Left cardiac atrium (tissue), 4 donors: Measurements from ENCODE around the gene MAMDC4. TPM values are rescaled to one million over a fixed set of nuclear protein-coding genes. Genes with fewer than 3 reads are reported as not detected.

ENCODE experiments used
- ATAC-seq, 2 donors: fragments of 200-7000 bp; cut with Tn5 transposase; one replicate each; pipeline ENCODE4 v1.9.1; 2020; ENCODE audit warnings: mild to moderate bottlenecking in 2 of 2, moderate library complexity in 2 of 2
- DNase-seq: peaks from one replicate; pipeline ENCODE4 v3.0.0-alpha.2; 2020
- intact Hi-C, 2 donors: fragments of 100-400 bp; cut with DNase I; formaldehyde crosslinking; loops; one replicate each; pipeline versions ENCODE4 v1.14.1 to v1.15.1; 2022 to 2023
- microRNA-seq, 2 donors: library from miRNA; unstranded; fragments of <30 nt; microRNA quantifications; one replicate each; pipeline ENCODE4 v1.2.0, GENCODE V29; 2020
- total RNA-seq, 2 donors: library from RNA; stranded (reverse); fragmentation: NEBNext Ultra II Directional; extraction: Animal tissue kit (Norgen Biotek cat#: 25700); gene quantifications; one replicate each; pipeline ENCODE4 v1.2.1, GENCODE V29; 2021
- donor health status: DM: no; HTN: yes; CAD: no.
- donor health status: DM: no; HTN: yes; CAD: no; lungs with severe emphysema.
- donor health status: DM: yes; HTN: yes; CAD: no.
- donor health status: Dilated cardiomyopathy.

MAMDC4 gene
- total RNA-seq, 2 donors from 2014 or later = 3.7 to 8.4 TPM

GRCh38 chr9:136900556-136900955, 48.4 kb downstream of the MAMDC4 start:
- intact Hi-C loops = no loop called here
- DNase-seq (no peak), ATAC-seq (no peak)

- intact Hi-C loops = no loop called here
- DNase-seq = no peak
- peak in 1 of 2 donors; percentile 8 for ATAC-seq
These were observed 48.9 kb downstream of the MAMDC4 start for GRCh38 chr9:136900988-136901515.

DNA sequence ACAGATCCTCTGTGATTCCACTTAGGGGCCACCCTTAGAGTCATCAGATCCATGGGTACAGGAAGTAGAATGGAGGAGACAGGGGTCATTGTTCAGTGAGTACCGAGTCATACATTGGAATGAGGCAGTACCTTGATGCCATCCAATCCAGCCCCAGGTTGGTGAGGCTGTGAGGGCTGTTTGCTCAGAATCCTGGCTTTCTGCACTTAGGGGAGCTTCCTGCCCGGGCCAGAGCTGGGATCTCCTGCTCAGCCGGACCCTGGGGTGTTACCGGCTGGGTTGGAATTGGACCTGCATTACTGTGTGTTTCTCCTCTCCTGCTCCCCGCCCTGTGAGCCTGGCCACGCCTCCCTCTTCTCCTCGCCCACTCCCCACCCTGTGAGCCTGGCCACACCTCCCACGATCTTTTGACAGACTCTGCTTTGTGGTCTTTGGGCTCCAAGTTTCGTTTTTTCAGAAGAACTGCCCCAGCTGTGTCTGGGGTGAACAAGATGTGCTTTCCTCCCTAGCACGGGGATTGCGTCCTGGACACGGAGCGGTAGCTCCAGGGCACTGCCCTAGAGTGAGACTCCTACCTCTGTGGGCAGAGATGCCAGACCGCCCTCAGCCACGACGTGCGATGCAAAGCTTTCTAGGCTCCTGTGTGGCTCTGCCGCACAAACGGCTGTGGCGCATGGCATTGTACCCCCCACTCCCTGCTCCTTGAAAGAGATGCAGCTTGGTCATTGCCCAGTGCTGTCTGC, 49.5 kb downstream of the MAMDC4 start:
- intact Hi-C loops = no loop called here
- no peak for DNase-seq

GRCh38 chr9:136902259-136902821, 50.2 kb downstream of the MAMDC4 start:
- DNase-seq (peak; percentile 72), ATAC-seq (peak; percentile 86 to 92)
- intact Hi-C loops = no loop called here

More for the DNA sequence above, 49.5 kb downstream of the MAMDC4 start:
- peak; percentile 62 to 63 for ATAC-seq

- intact Hi-C loops = no loop called here
- ATAC-seq = peak in 1 of 2 donors; percentile 55
- peak; percentile 58 for DNase-seq
These were observed 51.0 kb downstream of the MAMDC4 start for GRCh38 chr9:136903041-136903554.

GRCh38 chr9:136906266-136906665, 54.1 kb downstream of the MAMDC4 start:
- no peak for ATAC-seq
- DNase-seq = no peak
- intact Hi-C loops = no loop called here

DNA sequence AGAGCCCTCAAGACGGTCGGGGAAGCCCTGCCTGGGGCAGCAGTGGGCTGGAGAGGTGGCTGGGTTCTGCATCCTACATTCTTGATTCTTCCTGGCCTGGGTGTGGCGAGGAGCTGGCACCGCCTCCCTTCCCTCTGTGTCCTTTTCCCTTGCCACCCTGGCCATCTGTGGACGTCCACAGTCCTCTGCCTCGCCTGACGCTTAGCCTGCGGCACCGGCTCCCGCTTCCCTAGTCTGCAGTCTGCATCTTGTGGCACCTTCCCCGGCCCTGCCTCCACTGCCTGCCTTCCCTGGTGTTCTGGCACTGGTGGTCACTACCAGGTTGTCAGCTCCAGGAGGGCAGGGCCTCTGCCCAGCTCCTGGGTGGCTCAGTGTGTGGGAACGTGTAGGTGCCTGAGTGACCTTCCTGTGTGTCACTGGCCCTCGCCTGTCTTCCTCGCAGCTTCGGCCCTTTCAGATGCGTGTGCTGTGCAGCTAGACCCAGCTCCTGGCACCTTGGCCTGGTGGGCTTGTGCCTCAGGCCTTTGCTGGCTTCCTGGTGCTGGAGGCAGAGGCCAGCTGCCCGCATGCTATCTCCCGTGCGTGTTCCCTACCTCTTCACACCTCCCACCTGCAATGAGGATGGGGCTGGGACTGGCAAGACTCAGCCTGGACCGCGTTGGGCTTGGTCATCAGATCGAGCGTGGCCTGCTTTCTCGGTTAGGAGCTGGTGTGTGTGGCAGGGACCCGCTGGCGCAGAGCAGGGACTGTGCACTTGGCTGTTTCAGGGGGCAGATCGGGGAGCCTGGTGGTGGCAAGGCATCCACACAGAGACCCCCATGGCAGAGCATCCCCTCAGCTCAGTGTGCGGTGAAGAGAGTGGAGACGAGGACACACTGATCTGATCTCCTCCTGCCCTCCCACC, 55.1 kb downstream of the MAMDC4 start:
- DNase-seq (no peak), ATAC-seq (no peak)
- intact Hi-C loops = no loop called here

Small RNAs within 50 kb of the gene (microRNA-seq; reads per million reads assigned to microRNA genes)
- gene MIR4292 (0 reads per million in 2 donors), gene MIR4479 (0 reads per million in 2 donors)

Other genes with a start within 250 kb of the MAMDC4 start
- gene EGFL7, start 189.4 kb upstream of the MAMDC4 start, total RNA-seq = 100 to 1,000 TPM in 1 of 2 donors, 10 to 100 TPM in 1; 86.6 to 138 TPM
- gene AGPAT2, start 164.9 kb upstream of the MAMDC4 start, total RNA-seq = 100 to 1,000 TPM; 154 TPM
- gene DIPK1B, start 139.8 kb upstream of the MAMDC4 start, total RNA-seq = 10 to 100 TPM; 23.2 to 35.2 TPM
- 10 to 100 TPM in 1 of 2 donors, 1 to 10 TPM in 1; 9.3 to 20.1 TPM for gene LCN10, start 109.4 kb upstream of the MAMDC4 start, total RNA-seq
- gene LCN6, start 103.8 kb upstream of the MAMDC4 start, total RNA-seq = 10 to 100 TPM; 18.2 to 51.8 TPM
- not detected for gene LCN8, start 94.1 kb upstream of the MAMDC4 start, total RNA-seq
- 1 to 10 TPM in 1 of 2 donors, under 1 TPM in 1; 0.41 to 1.1 TPM for gene LCN15, start 87.8 kb upstream of the MAMDC4 start, total RNA-seq
- gene TMEM141, start 61.0 kb upstream of the MAMDC4 start, total RNA-seq = 10 to 100 TPM; 81.1 to 85.7 TPM
- gene CCDC183, start 56.0 kb upstream of the MAMDC4 start, total RNA-seq = 1 to 10 TPM; 1.1 to 1.6 TPM
- 10 to 100 TPM; 61.6 to 71.4 TPM for gene RABL6, start 44.4 kb upstream of the MAMDC4 start, total RNA-seq
- 1 to 10 TPM; 5.0 to 9.6 TPM for gene AJM1, start 9.9 kb upstream of the MAMDC4 start, total RNA-seq
- gene PHPT1, start 2.9 kb upstream of the MAMDC4 start, total RNA-seq = 100 to 1,000 TPM; 184 to 189 TPM
- gene EDF1, start 14.0 kb downstream of the MAMDC4 start, total RNA-seq = 100 to 1,000 TPM; 296 to 304 TPM
- 10 to 100 TPM in 1 of 2 donors, 1 to 10 TPM in 1; 8.8 to 11.8 TPM for gene TRAF2, start 34.2 kb downstream of the MAMDC4 start, total RNA-seq
- 100 to 1,000 TPM in 1 of 2 donors, 10 to 100 TPM in 1; 98.4 to 130 TPM for gene FBXW5, start 92.4 kb downstream of the MAMDC4 start, total RNA-seq
- 1 to 10 TPM in 1 of 2 donors, under 1 TPM in 1; 0.88 to 3.5 TPM for gene C8G, start 92.9 kb downstream of the MAMDC4 start, total RNA-seq
- 10 to 100 TPM in 1 of 2 donors, 1 to 10 TPM in 1; 7.0 to 11.9 TPM for gene LCN12, start 99.9 kb downstream of the MAMDC4 start, total RNA-seq
- 1,000 to 10,000 TPM; 3,329 to 4,014 TPM for gene PTGDS, start 125.2 kb downstream of the MAMDC4 start, total RNA-seq
- 1 to 10 TPM; 6.4 to 9.6 TPM for gene LCNL1, start 130.6 kb downstream of the MAMDC4 start, total RNA-seq
- 10 to 100 TPM; 25.4 to 30.2 TPM for gene PAXX, start 140.1 kb downstream of the MAMDC4 start, total RNA-seq
- 1 to 10 TPM; 2.6 to 8.5 TPM for gene CLIC3, start 144.2 kb downstream of the MAMDC4 start, total RNA-seq
- gene ABCA2, start 175.9 kb downstream of the MAMDC4 start, total RNA-seq = 10 to 100 TPM; 30.0 to 33.2 TPM
- under 1 TPM; 0.24 to 0.35 TPM for gene FUT7, start 179.7 kb downstream of the MAMDC4 start, total RNA-seq
- 10 to 100 TPM; 75.4 to 87.3 TPM for gene NPDC1, start 193.8 kb downstream of the MAMDC4 start, total RNA-seq
- 1 to 10 TPM in 1 of 2 donors, under 1 TPM in 1; 0.60 to 2.2 TPM for gene ENTPD2, start 201.7 kb downstream of the MAMDC4 start, total RNA-seq
- gene SAPCD2, start 218.2 kb downstream of the MAMDC4 start, total RNA-seq = under 1 TPM; 0.39 to 0.44 TPM
- gene UAP1L1, start 225.2 kb downstream of the MAMDC4 start, total RNA-seq = 10 to 100 TPM; 13.5 to 14.0 TPM
- gene MAN1B1, start 234.6 kb downstream of the MAMDC4 start, total RNA-seq = 10 to 100 TPM; 21.9 to 28.8 TPM